RWPE1 (cell line): Measurements from ENCODE around the gene BAIAP2L2.

Experiments
- CTCF ChIA-PET: fragments of 350-600 bp; sonication (Branson Sonifier 250); formaldehyde crosslinking; extraction: SDS; loops from one replicate; lab custom pipeline; 2021; lab: Yijun Ruan, JAX
- POLR2A ChIA-PET: fragments of 400-600 bp; formaldehyde crosslinking; extraction: SDS; loops from one replicate; lab custom pipeline; 2020; ENCODE audit warnings: antibody characterized with exemption; ENCODE audit not compliant: low non-redundant PET; lab: Yijun Ruan, JAX
- DNase-seq: peaks from one replicate; pipeline ENCODE4 v3.0.0; 2012; ENCODE audit warnings: low spot score
- H3K27ac ChIP-seq: fragments of 450-650 bp; 2 replicates; pipeline ENCODE4 v1.5.1; 2017
- CTCF ChIP-seq: fragments of 450-650 bp; conservative IDR thresholded peaks from 2 replicates; pipeline ENCODE4 v1.5.1; 2017; ENCODE audit warnings: low read depth, mild to moderate bottlenecking

BAIAP2L2 gene

GRCh38 chr22:38068641-38069371 lies 41.7 kb downstream of the BAIAP2L2 start:
- ChIA-PET CTCF (interaction anchor here (0.5 to 1.0 kb wide), 2 partner anchors 15 to 45 kb away, joined by 3 read pairs; no protein-coding TSS in a partner anchor), POLR2A (no interaction called here)
- peak overlapping the region; percentile 15; the same call in 1 of the 2 replicates for H3K27ac ChIP-seq
- DNase-seq, result no peak
- no peak for TF ChIP-seq CTCF

GRCh38 chr22:38067761-38068360 lies 42.6 kb downstream of the BAIAP2L2 start:
- POLR2A ChIA-PET, result no interaction called here
- CTCF ChIA-PET, result no interaction called here
- TF ChIP-seq CTCF, result no peak
- H3K27ac ChIP-seq, result no peak overlapping the region
- DNase-seq, result no peak

- H3K27ac ChIP-seq, result no peak overlapping the region
- ChIA-PET POLR2A (no interaction called here), CTCF (no interaction called here)
- DNase-seq, result no peak
- no peak for TF ChIP-seq CTCF
Measured at GRCh38 chr22:38067028-38067415, 43.5 kb downstream of the BAIAP2L2 start.

GRCh38 chr22:38066381-38067027 lies 44.0 kb downstream of the BAIAP2L2 start:
- no peak for TF ChIP-seq CTCF
- CTCF ChIA-PET, result no interaction called here
- no peak overlapping the region for H3K27ac ChIP-seq
- POLR2A ChIA-PET, result no interaction called here
- no peak for DNase-seq

GRCh38 chr22:38065539-38065938 lies 44.9 kb downstream of the BAIAP2L2 start:
- CTCF ChIA-PET, result no interaction called here
- POLR2A ChIA-PET, result no interaction called here
- no peak for TF ChIP-seq CTCF
- no peak overlapping the region for H3K27ac ChIP-seq
- no peak for DNase-seq

- POLR2A ChIA-PET, result interaction anchor here (0.7 kb wide), 1 partner anchor 233 kb away, joined by 3 read pairs; no protein-coding TSS in a partner anchor
- CTCF ChIA-PET, result interaction anchor here (0.7 kb wide), 1 partner anchor 25 kb away, joined by 8 read pairs; no protein-coding TSS in a partner anchor
- no peak overlapping the region for H3K27ac ChIP-seq
- DNase-seq, result no peak
- TF ChIP-seq CTCF, result no peak
Measured at GRCh38 chr22:38062791-38063190, 47.7 kb downstream of the BAIAP2L2 start.
